IMR-90 (cell line): Measurements from ENCODE around the gene ST6GALNAC5.

Experiments used
- CTCF ChIP-seq: conservative IDR thresholded peaks from 2 replicates; pipeline ENCODE4 v1.5.1; 2012; ENCODE audit warnings: mild to moderate bottlenecking, low read depth, low read length, improper control_type of control experiment
- SMC3 ChIP-seq: fragments of 150-350 bp; IDR thresholded peaks from 2 replicates; pipeline ENCODE4 v1.6.1; 2016; ENCODE audit warnings: low read depth, mild to moderate bottlenecking, antibody characterized with exemption, low read length, moderate library complexity

- TF ChIP-seq SMC3: no peak
- TF ChIP-seq CTCF: no peak
Observed at GRCh38 chr1:76832521-76832920, 34.8 kb upstream of the ST6GALNAC5 start.
